Astrocyte (in vitro differentiated cells and primary cell): ENCODE measurements around the gene GREB1L. TPM values are rescaled to one million over a fixed set of nuclear protein-coding genes. Genes with fewer than 3 reads are reported as not detected.

ENCODE experiments used
- DNase-seq: peaks from one replicate; pipeline ENCODE4 v3.0.0-alpha.2; 2010; ENCODE audit warnings: low read depth
- FAIRE-seq: peaks from 2 replicates; lab custom pipeline; 2011; peaks lifted over from hg19 to GRCh38; lab: Jason Lieb, UNC
- H2AFZ ChIP-seq: 2 replicates; pipeline ENCODE4 v1.6.0; 2012; ENCODE audit warnings: low read depth, low read length, inconsistent platforms
- H3K27ac ChIP-seq: 2 replicates; pipeline ENCODE4 v1.5.1; 2011; ENCODE audit warnings: low read depth, low read length, inconsistent platforms
- H3K27me3 ChIP-seq: 2 replicates; pipeline ENCODE4 v1.6.0; 2011; ENCODE audit warnings: low read length, inconsistent platforms; ENCODE audit not compliant: insufficient read depth
- H3K36me3 ChIP-seq: 2 replicates; pipeline ENCODE4 v1.5.1; 2011; ENCODE audit warnings: low read length, inconsistent platforms; ENCODE audit not compliant: insufficient read depth
- H3K4me1 ChIP-seq: 2 replicates; pipeline ENCODE4 v1.5.1; 2011; ENCODE audit warnings: low read length, inconsistent platforms; ENCODE audit not compliant: insufficient read depth
- H3K4me2 ChIP-seq: 2 replicates; pipeline ENCODE4 v1.6.0; 2012; ENCODE audit warnings: low read length, inconsistent platforms
- H3K4me3 ChIP-seq: 2 replicates; pipeline ENCODE4 v1.5.1; 2011; ENCODE audit warnings: low read depth, mild to moderate bottlenecking, low read length, inconsistent platforms; ENCODE audit not compliant: insufficient read depth
- H3K79me2 ChIP-seq: 2 replicates; pipeline ENCODE4 v1.6.0; 2012; ENCODE audit warnings: mild to moderate bottlenecking, low read length, inconsistent platforms; ENCODE audit not compliant: insufficient read depth
- H3K9ac ChIP-seq: 2 replicates; pipeline ENCODE4 v1.6.0; 2012; ENCODE audit warnings: mild to moderate bottlenecking, low read length, inconsistent platforms
- H3K9me3 ChIP-seq: 2 replicates; pipeline ENCODE4 v1.5.1; 2012; ENCODE audit warnings: low read depth, mild to moderate bottlenecking, low read length, inconsistent platforms; ENCODE audit not compliant: insufficient read depth
- H4K20me1 ChIP-seq: 2 replicates; pipeline ENCODE4 v1.6.0; 2012; ENCODE audit warnings: low read length, inconsistent platforms; ENCODE audit not compliant: insufficient read depth
- H3K27ac Mint-ChIP-seq: one replicate; pipeline ENCODE4 v1.8.0; 2021; ENCODE audit warnings: mild to moderate bottlenecking, mixed read lengths; ENCODE audit not compliant: unreplicated experiment
- H3K27me3 Mint-ChIP-seq: one replicate; pipeline ENCODE4 v1.8.0; 2021; ENCODE audit warnings: low read depth, mixed read lengths; ENCODE audit not compliant: unreplicated experiment
- H3K36me3 Mint-ChIP-seq: one replicate; pipeline ENCODE4 v1.8.0; 2021; ENCODE audit warnings: low read depth, mixed read lengths; ENCODE audit not compliant: unreplicated experiment
- H3K4me1 Mint-ChIP-seq: one replicate; pipeline ENCODE4 v1.8.0; 2021; ENCODE audit warnings: low read depth, mixed read lengths; ENCODE audit not compliant: unreplicated experiment
- H3K4me3 Mint-ChIP-seq: one replicate; pipeline ENCODE4 v1.8.0; 2021; ENCODE audit warnings: mild to moderate bottlenecking, moderate library complexity, mixed read lengths; ENCODE audit not compliant: unreplicated experiment
- H3K9me3 Mint-ChIP-seq: one replicate; pipeline ENCODE4 v1.8.0; 2021; ENCODE audit warnings: mild to moderate bottlenecking, mixed read lengths; ENCODE audit not compliant: unreplicated experiment
- CTCF ChIP-seq: IDR thresholded peaks from 2 replicates; pipeline ENCODE4 v1.5.1; 2011; ENCODE audit warnings: low read depth, mild to moderate bottlenecking, inconsistent platforms, low read length, moderate library complexity; ENCODE audit not compliant: insufficient read depth
- EZH2 ChIP-seq: IDR thresholded peaks from 2 replicates; pipeline ENCODE4 v1.6.1; 2012; ENCODE audit warnings: mild to moderate bottlenecking, low read length, inconsistent platforms; ENCODE audit not compliant: insufficient read depth
- total RNA-seq: library from RNA; stranded (reverse); gene quantifications from 2 replicates; pipeline ENCODE4 v1.2.1, GENCODE V29; 2021

Gene GREB1L
- total RNA-seq, 1 donor from 2014 or later = 16.2 TPM

- no peak for TF ChIP-seq EZH2
- TF ChIP-seq CTCF = no peak
- Mint-ChIP-seq H3K4me3 (no peak overlapping the region), H3K4me1 (peaks cover 22% of the 10 kb centered on the region), H3K36me3 (no peaks in the 10 kb centered on the region), H3K27ac (no peak overlapping the region), H3K27me3 (no peaks in the 10 kb centered on the region), H3K9me3 (no peaks in the 10 kb centered on the region)
- Histone ChIP-seq H3K27me3 (no peaks in the 10 kb centered on the region), H3K9me3 (no peaks in the 10 kb centered on the region), H3K36me3 (no peaks in the 10 kb centered on the region), H3K79me2 (no peaks in the 10 kb centered on the region), H2AFZ (no peak overlapping the region), H3K27ac (no peak overlapping the region), H3K4me2 (no peak overlapping the region), H3K4me3 (no peak overlapping the region), H3K9ac (no peak overlapping the region), H3K4me1 (peaks cover 3% of the 10 kb centered on the region), H4K20me1 (no peaks in the 10 kb centered on the region)
- FAIRE-seq = no peak
- DNase-seq = no peak
These were observed 58.8 kb downstream of the GREB1L start for GRCh38 chr18:21300908-21301200.

- FAIRE-seq (no peak), DNase-seq (no peak)
- H3K9me3 ChIP-seq = no peaks in the 10 kb centered on the region
- H3K36me3 ChIP-seq = no peaks in the 10 kb centered on the region
- H3K4me1 ChIP-seq = peaks cover 1% of the 10 kb centered on the region
- H3K4me2 ChIP-seq = no peak overlapping the region
- H3K4me1 Mint-ChIP-seq = peaks cover 19% of the 10 kb centered on the region
- no peaks in the 10 kb centered on the region for H3K27me3 ChIP-seq
- no peak overlapping the region for H2AFZ ChIP-seq
- H3K36me3 Mint-ChIP-seq = no peaks in the 10 kb centered on the region
- H3K9me3 Mint-ChIP-seq = no peaks in the 10 kb centered on the region
- no peak for TF ChIP-seq CTCF
- TF ChIP-seq EZH2 = no peak
- no peak overlapping the region for H3K27ac Mint-ChIP-seq
- no peak overlapping the region for H3K9ac ChIP-seq
- H4K20me1 ChIP-seq = no peaks in the 10 kb centered on the region
- H3K4me3 Mint-ChIP-seq = no peak overlapping the region
- H3K79me2 ChIP-seq = no peaks in the 10 kb centered on the region
- no peak overlapping the region for H3K27ac ChIP-seq
- no peak overlapping the region for H3K4me3 ChIP-seq
- no peaks in the 10 kb centered on the region for H3K27me3 Mint-ChIP-seq
These were observed 61.4 kb downstream of the GREB1L start for GRCh38 chr18:21303445-21303844.

DNA sequence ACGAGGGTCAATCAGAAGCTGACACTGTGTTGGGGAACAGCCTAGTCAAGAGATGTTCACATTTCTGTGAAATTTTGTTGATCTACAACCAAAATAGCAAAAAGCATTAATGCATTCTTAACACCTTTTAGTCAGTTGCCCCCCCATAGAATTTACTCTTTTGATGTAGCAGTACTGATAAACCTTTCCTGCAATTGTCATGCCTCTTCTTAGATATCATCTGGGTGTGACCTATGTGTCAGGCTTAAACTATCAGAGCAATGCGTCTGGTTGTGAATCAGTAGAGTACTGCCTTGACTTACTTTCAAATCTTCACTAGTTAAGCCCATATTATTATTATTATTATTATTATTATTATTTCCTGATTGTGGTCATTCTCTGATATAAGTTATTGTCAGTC is 61.9 kb downstream of the GREB1L start:
- no peaks in the 10 kb centered on the region for H3K36me3 Mint-ChIP-seq
- H3K4me2 ChIP-seq = no peak overlapping the region
- no peaks in the 10 kb centered on the region for H3K36me3 ChIP-seq
- no peaks in the 10 kb centered on the region for H4K20me1 ChIP-seq
- peak; percentile 29 for DNase-seq
- H3K79me2 ChIP-seq = no peaks in the 10 kb centered on the region
- no peaks in the 10 kb centered on the region for H3K9me3 Mint-ChIP-seq
- no peaks in the 10 kb centered on the region for H3K27me3 Mint-ChIP-seq
- no peak overlapping the region for H3K27ac ChIP-seq
- no peak overlapping the region for H3K9ac ChIP-seq
- no peak overlapping the region for H2AFZ ChIP-seq
- H3K4me1 ChIP-seq = no peaks in the 10 kb centered on the region
- H3K9me3 ChIP-seq = no peaks in the 10 kb centered on the region
- H3K4me3 Mint-ChIP-seq = no peak overlapping the region
- no peaks in the 10 kb centered on the region for H3K27me3 ChIP-seq
- no peak overlapping the region for H3K27ac Mint-ChIP-seq
- H3K4me3 ChIP-seq = no peak overlapping the region
- peaks cover 19% of the 10 kb centered on the region for H3K4me1 Mint-ChIP-seq
- TF ChIP-seq EZH2 (no peak), CTCF (no peak)
- peak; percentile 23 for FAIRE-seq
